OCI-LY7 (cell line): ENCODE measurements around the gene AGBL4. TPM values are rescaled to one million over a fixed set of nuclear protein-coding genes. Genes with fewer than 3 reads are reported as not detected.

ENCODE experiments used
- BruUV-seq: library from RNA; stranded (reverse); fragments of 400-500 nt; replicated peaks from 2 replicates; lab custom pipeline; 2021; lab: Mats Ljungman, UMichigan
- CTCF ChIA-PET: fragments of 300-600 bp; sonication (Branson Sonifier 250); formaldehyde crosslinking; loops from one replicate; lab custom pipeline; 2022; ENCODE audit warnings: antibody characterized with exemption; ENCODE audit not compliant: unreplicated experiment; lab: Charles Lee
- POLR2A ChIA-PET: fragments of 300-600 bp; sonication (Branson Sonifier 250); formaldehyde crosslinking; loops from one replicate; lab custom pipeline; 2022; ENCODE audit warnings: antibody characterized with exemption; lab: Charles Lee
- DNase-seq: peaks from one replicate; pipeline ENCODE4 v3.0.0-alpha.2; 2015; ENCODE audit warnings: low spot score
- H2AFZ ChIP-seq: fragments of 200-600 bp; sonication (generic), shearing (Covaris generic); 2 replicates; pipeline ENCODE4 v1.6.1; 2014; ENCODE audit warnings: mild to moderate bottlenecking, antibody characterized with exemption, low read length, moderate library complexity
- H3K27ac ChIP-seq: fragments of 200-600 bp; sonication (generic); 2 replicates; pipeline ENCODE4 v1.5.1; 2014; ENCODE audit warnings: mixed run types, low read depth, mild to moderate bottlenecking, moderate library complexity, low read length, inconsistent platforms; ENCODE audit not compliant: poor library complexity, severe bottlenecking
- H3K36me3 ChIP-seq: fragments of 200-600 bp; sonication (generic); 2 replicates; pipeline ENCODE4 v1.6.1; 2014; ENCODE audit warnings: mild to moderate bottlenecking, antibody characterized with exemption, low read length, moderate library complexity, mixed read lengths; ENCODE audit not compliant: insufficient read depth
- H3K4me1 ChIP-seq: fragments of 200-600 bp; sonication (generic); 2 replicates; pipeline ENCODE4 v1.5.1; 2014; ENCODE audit warnings: mild to moderate bottlenecking, low read length; ENCODE audit not compliant: insufficient read depth, poor library complexity, severe bottlenecking
- H3K4me2 ChIP-seq: fragments of 200-600 bp; sonication (generic); 2 replicates; pipeline ENCODE4 v1.6.1; 2014; ENCODE audit warnings: mild to moderate bottlenecking, low read length
- H3K4me3 ChIP-seq: fragments of 200-600 bp; sonication (generic); 2 replicates; pipeline ENCODE4 v1.5.1; 2014; ENCODE audit warnings: mild to moderate bottlenecking, low read depth, low read length; ENCODE audit not compliant: poor library complexity, severe bottlenecking
- H3K79me2 ChIP-seq: fragments of 200-600 bp; sonication (generic); 2 replicates; pipeline ENCODE4 v1.6.1; 2016; ENCODE audit warnings: low read depth, mild to moderate bottlenecking, low read length, moderate library complexity, mixed read lengths; ENCODE audit not compliant: insufficient read depth
- H3K9me2 ChIP-seq: fragments of 200-600 bp; sonication (generic); 2 replicates; pipeline ENCODE4 v1.6.1; 2016; ENCODE audit warnings: mild to moderate bottlenecking, low read length, mixed read lengths; ENCODE audit not compliant: insufficient read depth
- H3K9me3 ChIP-seq: fragments of 200-600 bp; sonication (generic); 2 replicates; pipeline ENCODE4 v1.6.1; 2014; ENCODE audit warnings: mild to moderate bottlenecking, mixed run types, low read length, mixed read lengths
- H4K20me1 ChIP-seq: fragments of 200-600 bp; sonication (generic); 2 replicates; pipeline ENCODE4 v1.6.1; 2014; ENCODE audit warnings: mild to moderate bottlenecking, antibody characterized with exemption, low read length, moderate library complexity, mixed read lengths; ENCODE audit not compliant: insufficient read depth
- EZH2phosphoT487 ChIP-seq: fragments of 200-600 bp; sonication (generic); IDR thresholded peaks from 2 replicates; pipeline ENCODE4 v1.6.1; 2018; ENCODE audit warnings: low read depth, borderline replicate concordance, mild to moderate bottlenecking, mixed run types, antibody characterized with exemption, low read length, moderate library complexity, mixed read lengths
- intact Hi-C: fragments of 100-400 bp; cut with micrococcal nuclease; formaldehyde crosslinking; loops from one replicate; pipeline ENCODE4 v1.10.0; 2022; ENCODE audit not compliant: unreplicated experiment
- total RNA-seq, 2 experiments: library from RNA; depleted of rRNA in 1 of 2; stranded (reverse); fragments of >200 nt in 1 of 2; shearing (Covaris generic) in 1 of 2; gene quantifications; 2 replicates each; pipeline ENCODE4 v1.2.3, GENCODE V29; 2014 to 2022
- TF ChIP-seq, protein P1 (sequence below): fragments of 200-600 bp; sonication (generic); conservative IDR thresholded peaks from 2 replicates; pipeline ENCODE4 v1.5.1; 2014; ENCODE audit warnings: mild to moderate bottlenecking, antibody characterized with exemption, low read length, moderate library complexity, mixed read lengths

Gene AGBL4
- total RNA-seq, 2 experiments from 2014 or later = not detected

DNA sequence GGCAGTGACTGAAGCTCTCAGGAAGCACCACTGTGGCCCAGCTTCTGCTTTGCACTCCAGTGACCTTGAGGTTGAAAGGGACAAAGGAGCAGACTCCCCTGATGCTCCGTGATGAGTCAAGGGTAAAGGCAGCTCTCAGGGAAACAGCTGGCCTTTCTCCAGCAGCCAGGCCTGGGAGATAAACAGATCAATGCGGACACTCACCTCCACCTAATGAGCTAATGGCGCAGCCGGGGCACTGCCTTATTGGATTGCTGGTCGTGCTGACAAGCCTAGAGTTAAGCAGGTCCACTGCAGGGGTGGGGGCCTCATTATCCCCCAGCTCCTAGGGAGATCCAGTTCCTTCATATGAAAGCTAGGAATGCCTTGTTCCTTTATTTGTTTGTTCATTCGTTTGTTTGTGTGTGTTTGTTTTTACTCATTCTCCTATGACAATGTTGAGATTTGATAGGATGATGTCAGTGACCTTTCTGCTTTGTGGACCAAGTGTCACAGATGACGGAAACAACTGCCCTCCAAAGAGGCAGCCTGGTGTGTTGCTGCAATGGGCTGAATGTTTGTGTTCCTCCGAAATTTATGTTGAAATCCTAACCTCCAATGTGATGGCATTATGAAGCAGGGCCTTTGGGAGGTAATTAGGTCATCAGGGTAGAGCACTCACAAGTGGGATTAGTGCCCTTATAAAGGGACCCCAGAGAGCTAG is 1105.7 kb downstream of the AGBL4 start:
- no peaks in the 10 kb centered on the region for H3K9me2 ChIP-seq
- CTCF ChIA-PET = no interaction called here
- BruUV-seq = no TSS peak

DNA sequence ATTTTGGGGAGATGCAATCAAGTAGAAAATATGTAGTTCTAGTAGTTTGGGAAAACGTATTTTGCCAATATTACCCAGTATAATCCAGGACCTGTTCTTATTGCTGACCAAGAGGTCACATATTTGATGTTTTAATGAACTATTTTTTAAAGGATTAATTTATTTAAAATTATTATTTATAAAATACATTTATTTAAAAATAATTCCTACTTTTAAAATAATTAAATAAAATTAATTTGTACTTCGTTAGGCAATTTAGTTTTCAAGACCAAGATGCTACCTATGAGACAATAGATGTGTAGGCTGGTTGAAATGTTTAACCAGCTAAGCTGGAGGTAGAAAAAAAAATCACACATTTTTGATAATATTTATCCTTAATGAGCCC is 1106.7 kb downstream of the AGBL4 start:
- intact Hi-C loops = no loop called here
- ChIA-PET CTCF (no interaction called here), POLR2A (no interaction called here)
- Histone ChIP-seq H3K4me1 (no peaks in the 10 kb centered on the region), H4K20me1 (no peaks in the 10 kb centered on the region), H2AFZ (no peak overlapping the region), H3K9me2 (no peaks in the 10 kb centered on the region), H3K27ac (no peak overlapping the region), H3K4me3 (no peak overlapping the region), H3K79me2 (no peaks in the 10 kb centered on the region), H3K9me3 (no peaks in the 10 kb centered on the region), H3K4me2 (no peak overlapping the region), H3K36me3 (no peaks in the 10 kb centered on the region)
- DNase-seq = no peak
- no peak for TF ChIP-seq EZH2phosphoT487
- TF ChIP-seq, protein P1, sequence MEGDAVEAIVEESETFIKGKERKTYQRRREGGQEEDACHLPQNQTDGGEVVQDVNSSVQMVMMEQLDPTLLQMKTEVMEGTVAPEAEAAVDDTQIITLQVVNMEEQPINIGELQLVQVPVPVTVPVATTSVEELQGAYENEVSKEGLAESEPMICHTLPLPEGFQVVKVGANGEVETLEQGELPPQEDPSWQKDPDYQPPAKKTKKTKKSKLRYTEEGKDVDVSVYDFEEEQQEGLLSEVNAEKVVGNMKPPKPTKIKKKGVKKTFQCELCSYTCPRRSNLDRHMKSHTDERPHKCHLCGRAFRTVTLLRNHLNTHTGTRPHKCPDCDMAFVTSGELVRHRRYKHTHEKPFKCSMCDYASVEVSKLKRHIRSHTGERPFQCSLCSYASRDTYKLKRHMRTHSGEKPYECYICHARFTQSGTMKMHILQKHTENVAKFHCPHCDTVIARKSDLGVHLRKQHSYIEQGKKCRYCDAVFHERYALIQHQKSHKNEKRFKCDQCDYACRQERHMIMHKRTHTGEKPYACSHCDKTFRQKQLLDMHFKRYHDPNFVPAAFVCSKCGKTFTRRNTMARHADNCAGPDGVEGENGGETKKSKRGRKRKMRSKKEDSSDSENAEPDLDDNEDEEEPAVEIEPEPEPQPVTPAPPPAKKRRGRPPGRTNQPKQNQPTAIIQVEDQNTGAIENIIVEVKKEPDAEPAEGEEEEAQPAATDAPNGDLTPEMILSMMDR = no peak
- BruUV-seq = no TSS peak

More for the DNA sequence above, 1105.7 kb downstream of the AGBL4 start:
- H2AFZ ChIP-seq = no peak overlapping the region
- no peaks in the 10 kb centered on the region for H3K9me3 ChIP-seq
- no peaks in the 10 kb centered on the region for H3K4me1 ChIP-seq
- H3K4me3 ChIP-seq = no peak overlapping the region
- H3K79me2 ChIP-seq = no peaks in the 10 kb centered on the region
- no peak overlapping the region for H3K4me2 ChIP-seq
- POLR2A ChIA-PET = no interaction called here
- H4K20me1 ChIP-seq = no peaks in the 10 kb centered on the region
- intact Hi-C loops = no loop called here
- no peak overlapping the region for H3K27ac ChIP-seq
- TF ChIP-seq, protein P1 = no peak
- no peak for TF ChIP-seq EZH2phosphoT487
- no peaks in the 10 kb centered on the region for H3K36me3 ChIP-seq
- no peak for DNase-seq
